ENCODE data around the gene STYX.
"Not testable (repeated sequence)": the region's sequence is repeated elsewhere in the genome, so short reads cannot be mapped to it uniquely, and the experiment has no call there.

The STYX gene

DNA sequence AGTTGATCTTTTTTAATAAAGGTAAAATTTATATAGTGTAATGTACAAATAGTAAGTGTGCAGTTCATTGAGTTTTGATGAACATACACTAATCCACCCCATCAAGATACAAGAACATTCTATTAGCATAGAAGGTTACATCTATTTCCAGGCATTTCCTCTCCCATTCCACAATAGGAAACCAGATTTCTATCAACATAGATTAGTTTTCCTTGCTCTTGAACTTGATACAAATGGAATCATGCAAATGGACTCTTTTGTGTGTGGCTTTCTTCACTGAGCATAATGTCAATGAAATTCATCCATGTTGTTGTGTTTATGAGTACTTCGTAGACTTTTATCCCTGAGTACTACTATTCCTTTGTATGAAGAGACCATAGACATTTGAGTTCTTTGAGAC, 10.8 kb downstream of the STYX start:
- TF ChIP-seq, protein P1, sequence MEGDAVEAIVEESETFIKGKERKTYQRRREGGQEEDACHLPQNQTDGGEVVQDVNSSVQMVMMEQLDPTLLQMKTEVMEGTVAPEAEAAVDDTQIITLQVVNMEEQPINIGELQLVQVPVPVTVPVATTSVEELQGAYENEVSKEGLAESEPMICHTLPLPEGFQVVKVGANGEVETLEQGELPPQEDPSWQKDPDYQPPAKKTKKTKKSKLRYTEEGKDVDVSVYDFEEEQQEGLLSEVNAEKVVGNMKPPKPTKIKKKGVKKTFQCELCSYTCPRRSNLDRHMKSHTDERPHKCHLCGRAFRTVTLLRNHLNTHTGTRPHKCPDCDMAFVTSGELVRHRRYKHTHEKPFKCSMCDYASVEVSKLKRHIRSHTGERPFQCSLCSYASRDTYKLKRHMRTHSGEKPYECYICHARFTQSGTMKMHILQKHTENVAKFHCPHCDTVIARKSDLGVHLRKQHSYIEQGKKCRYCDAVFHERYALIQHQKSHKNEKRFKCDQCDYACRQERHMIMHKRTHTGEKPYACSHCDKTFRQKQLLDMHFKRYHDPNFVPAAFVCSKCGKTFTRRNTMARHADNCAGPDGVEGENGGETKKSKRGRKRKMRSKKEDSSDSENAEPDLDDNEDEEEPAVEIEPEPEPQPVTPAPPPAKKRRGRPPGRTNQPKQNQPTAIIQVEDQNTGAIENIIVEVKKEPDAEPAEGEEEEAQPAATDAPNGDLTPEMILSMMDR (IDR thresholded peaks at IDR 0.05; ENCODE audit: low read depth, low read length, missing control alignments) = no peak
- no peak overlapping the region for H3K4me3 ChIP-seq (ENCODE audit: low read depth, low read length)
- no peak for DNase-seq (ENCODE audit: low read depth)

DNA sequence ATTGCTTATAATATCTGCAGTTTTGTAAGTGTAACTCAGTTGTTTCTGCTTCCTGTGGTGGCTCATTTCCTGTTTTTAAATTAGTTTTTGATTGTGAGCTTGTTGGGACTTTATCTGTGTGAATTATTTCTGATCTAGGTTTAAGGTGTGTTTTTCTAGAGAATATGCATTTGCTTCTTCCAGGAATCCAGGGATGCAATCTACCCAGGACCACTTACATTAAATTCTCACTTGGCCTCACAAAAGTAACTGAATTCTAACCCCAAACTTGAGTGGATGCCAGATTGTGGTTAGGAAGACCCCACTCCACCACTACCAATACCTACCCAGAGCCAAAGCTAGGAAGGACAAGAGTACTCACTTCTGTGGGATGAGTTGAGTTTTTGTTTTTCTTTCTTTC, 11.9 kb downstream of the STYX start:
- TF ChIP-seq, protein P1 (IDR thresholded peaks at IDR 0.05; ENCODE audit: low read depth, low read length, missing control alignments) = no peak
- no peak for DNase-seq (ENCODE audit: low read depth)
- no peak overlapping the region; the same call in 1 of the 2 replicates for H3K4me3 ChIP-seq (ENCODE audit: low read depth, low read length)

DNA sequence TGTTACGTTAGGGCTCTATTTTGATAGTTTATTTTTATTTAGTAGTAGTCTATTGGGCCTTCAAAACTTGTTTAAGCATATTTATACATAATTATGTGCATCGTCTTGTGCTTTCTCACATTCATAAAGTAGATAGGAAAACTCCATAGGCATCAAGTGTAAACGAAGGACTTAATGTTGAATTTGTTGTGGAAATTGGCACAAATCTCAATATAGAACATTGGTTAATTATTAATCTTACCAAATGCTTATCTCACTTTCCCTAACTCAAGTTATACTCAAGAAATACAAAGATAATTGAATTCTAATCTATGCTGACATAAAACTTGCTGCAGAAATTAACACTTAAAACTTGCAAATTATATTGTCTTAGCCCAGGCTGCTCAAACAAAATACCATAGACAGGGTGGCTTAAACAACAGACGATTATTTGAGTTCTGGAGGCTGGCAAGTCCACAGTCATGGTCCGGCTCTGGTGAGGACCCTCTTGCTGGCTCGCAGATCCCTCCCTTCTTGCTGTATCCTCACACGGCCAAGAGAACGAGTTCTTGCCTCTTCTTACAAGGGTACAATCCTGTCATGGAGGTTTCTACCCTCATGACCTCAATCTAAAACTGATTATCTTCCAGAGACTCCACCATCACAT, 18.8 kb downstream of the STYX start:
- TF ChIP-seq, protein P1 (IDR thresholded peaks at IDR 0.05; ENCODE audit: low read depth, low read length, missing control alignments) = no peak
- no peak for DNase-seq (ENCODE audit: low read depth)
- no peak overlapping the region for H3K4me3 ChIP-seq (ENCODE audit: low read depth, low read length)

DNA sequence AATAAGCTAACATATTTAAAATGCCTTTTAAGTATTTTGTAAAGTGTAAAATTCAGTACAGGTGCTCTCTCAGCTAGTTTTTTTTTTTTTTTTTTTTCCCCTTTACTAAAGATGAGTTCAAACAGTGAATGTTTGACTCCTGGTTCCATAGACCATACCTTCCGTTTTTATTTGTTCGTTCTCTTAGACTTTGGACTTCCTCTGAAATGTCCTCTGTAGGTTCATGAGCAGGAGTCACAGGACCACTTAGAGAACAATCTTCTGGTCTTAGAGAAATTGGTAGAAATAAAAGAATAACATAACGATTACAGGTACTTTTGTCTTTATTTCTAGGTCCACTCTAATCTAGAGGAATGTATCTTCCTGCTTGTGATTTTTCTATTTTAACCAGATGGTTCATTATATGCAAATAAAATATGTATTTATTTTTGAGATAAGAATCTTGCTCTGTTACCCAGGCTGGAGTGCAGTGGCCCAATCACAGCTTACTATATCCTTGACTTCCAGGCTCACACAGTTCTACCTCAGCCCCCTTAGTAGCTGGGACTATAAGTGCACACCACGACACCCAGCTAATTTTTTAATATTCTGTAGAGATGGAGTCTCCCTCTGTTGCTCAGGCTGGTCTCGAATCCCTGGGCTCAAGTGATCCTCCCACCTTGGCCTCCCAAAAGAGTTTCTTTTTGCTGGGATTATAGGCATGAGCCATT, 25.8 kb downstream of the STYX start:
- H3K4me3 ChIP-seq (ENCODE audit: low read depth, low read length) = no peak overlapping the region
- DNase-seq (ENCODE audit: low read depth) = no peak
- TF ChIP-seq, protein P1 (IDR thresholded peaks at IDR 0.05; ENCODE audit: low read depth, low read length, missing control alignments) = no peak

DNA sequence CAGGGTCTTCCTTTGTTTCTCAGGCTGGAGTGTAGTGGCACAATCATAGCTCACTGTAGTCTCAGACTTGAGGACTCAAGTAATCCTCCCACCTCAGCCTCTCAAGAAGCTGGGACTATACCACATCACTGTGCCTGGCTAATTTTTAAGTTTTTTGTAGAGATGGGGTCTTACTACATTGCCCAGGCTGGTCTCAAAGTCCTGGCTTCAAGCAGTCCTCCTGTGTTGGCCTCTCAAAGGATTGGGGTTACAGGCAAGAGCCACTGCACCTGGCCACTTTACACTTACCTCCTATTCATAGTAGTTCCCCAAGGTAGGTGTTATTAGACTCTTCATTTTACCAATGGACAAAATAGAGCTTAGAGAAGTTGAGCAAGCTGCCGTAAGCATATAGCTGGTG, 29.2 kb downstream of the STYX start:
- TF ChIP-seq, protein P1 (IDR thresholded peaks at IDR 0.05; ENCODE audit: low read depth, low read length, missing control alignments) = no peak
- H3K4me3 ChIP-seq (ENCODE audit: low read depth, low read length) = no peak overlapping the region
- no peak for DNase-seq (ENCODE audit: low read depth)

DNA sequence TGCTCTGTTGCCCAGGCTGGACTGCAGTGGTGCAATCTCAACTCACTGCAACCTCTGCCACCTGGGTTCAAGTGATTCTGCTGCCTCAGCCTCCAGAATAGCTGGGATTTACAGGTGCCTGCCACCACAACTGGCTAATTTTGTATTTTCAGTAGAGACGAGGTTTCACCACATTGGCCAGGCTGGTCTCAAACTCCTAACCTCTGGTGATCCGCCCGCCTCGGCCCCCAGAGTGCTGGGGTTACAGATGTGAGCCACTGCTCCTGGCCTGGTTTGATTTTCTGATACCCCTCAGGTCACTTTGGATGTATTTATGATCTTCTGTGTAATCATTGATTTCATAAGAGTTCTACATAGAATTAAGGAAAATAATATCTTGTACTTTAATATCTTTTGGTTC, 33.0 kb downstream of the STYX start:
- H3K4me3 ChIP-seq (ENCODE audit: low read depth, low read length); DNase-seq (ENCODE audit: low read depth): not testable (repeated sequence)

DNA sequence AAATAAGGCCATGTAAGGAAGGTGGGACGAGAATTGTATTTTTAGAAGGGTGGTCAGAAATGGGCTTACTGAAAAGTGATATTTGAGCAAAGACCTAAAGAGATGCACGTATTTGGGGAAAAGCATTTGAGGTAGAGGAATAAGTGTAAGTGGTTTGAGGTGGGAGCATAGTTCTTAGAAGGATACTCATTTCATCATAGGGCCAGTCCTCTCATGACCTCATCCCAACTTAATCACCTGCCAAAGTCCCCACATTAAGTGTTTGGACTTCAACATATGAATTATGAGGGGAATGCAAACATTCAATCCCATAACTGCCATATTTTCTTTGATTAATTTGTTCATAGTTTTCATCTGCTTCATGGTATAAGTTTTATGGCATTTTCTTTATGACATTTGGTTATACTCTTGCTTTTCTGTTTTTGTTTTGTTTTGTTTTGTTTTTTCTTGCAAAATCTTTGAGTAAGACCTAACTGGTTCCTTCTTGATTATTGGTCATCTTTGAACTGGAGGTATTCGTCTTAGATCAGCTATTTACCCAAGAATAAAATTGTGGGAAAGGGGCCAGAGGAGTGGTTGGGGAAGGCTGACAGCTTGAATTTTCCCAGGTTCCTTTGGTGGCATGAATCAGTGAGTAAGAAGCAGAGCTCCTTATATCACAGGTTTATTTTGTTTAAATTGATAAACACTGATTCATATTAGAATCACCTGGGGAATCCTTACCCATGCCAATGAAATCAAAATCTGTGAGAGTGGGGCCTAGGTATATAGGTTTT, 37.3 kb downstream of the STYX start:
- H3K4me3 ChIP-seq (ENCODE audit: low read depth, low read length) = no peak overlapping the region
- DNase-seq (ENCODE audit: low read depth) = no peak
- TF ChIP-seq, protein P1 (IDR thresholded peaks at IDR 0.05; ENCODE audit: low read depth, low read length, missing control alignments) = no peak

Data from GM12864 (cell line).